Fibroblast of the conjunctiva (primary cell): Measurements from ENCODE around the gene ALX4.

Source experiments
- DNase-seq: peaks from one replicate; pipeline ENCODE4 v3.0.0-alpha.2; 2010; ENCODE audit warnings: low read depth

Gene ALX4

GRCh38 chr11:44309478-44310205, at the start of gene ALX4:
Gene ALX4 (minus strand): TSS chr11:44310139. CDS start chr11:44310062, 77 bp downstream.
- no peak for DNase-seq

DNA sequence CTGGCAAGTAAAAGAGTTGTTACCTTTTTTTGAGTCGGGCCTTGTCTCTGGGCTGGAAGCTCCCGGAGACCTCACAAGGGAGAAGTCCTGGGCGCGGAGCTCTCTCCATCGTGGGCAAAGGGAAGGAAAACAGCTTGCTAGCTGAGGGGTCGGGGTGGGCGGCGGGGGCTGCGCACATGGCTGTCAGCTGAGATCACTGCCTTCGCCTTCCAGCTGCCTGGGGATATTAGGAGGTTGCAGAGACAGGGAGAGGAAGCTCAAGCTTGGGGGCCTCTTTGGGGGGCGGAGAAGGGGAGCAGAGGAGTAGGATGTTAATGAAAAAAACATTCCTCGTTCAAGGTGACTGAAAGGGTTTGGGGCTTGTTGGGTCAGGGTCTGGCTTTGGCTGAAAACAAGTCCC, 49.2 kb upstream of the ALX4 start:
- no peak for DNase-seq

DNA sequence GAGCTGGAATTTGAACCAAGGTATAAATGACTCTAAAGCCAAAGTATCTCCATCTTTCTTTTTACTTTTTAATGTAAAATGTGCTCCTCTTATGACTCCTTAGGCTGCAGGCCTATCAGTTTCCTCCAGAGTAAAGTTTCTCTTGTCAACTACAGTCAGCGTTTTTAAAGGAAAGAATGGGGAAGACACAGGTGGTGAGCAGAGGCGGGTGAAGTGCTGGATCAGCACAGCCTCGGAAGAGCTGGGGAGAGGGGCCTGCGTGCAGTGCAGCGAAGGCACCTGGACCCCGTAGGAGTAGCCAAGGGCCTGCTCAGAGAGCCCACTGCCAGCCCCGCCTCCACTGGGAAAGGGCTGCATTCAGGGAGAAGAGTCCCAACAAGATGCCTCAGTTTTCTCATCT, 48.8 kb upstream of the ALX4 start:
- DNase-seq: no peak

- DNase-seq: no peak
Observed at GRCh38 chr11:44357711-44358110, 47.8 kb upstream of the ALX4 start.

DNA sequence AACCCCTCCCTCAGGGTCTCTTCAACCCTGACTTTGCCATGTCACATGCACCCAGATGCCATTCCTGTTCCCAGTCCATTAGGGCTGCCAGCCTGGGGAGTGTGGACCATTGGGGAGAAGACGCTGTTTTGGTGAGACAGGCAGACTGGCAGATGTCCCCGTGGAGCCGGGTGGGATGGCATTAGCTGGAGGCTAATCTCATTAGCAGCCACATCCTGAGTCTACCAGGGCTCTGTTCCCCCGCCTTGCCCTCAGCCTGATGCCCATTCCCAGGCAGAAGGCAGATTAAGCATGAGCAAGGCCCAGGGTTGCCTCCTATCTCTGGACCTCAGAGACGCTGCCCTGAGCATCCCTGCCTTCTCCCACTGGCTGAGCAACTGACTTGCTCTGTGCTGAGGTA, 46.4 kb upstream of the ALX4 start:
- DNase-seq: no peak

- DNase-seq: no peak
Observed at GRCh38 chr11:44351898-44352498, 42.1 kb upstream of the ALX4 start.

- DNase-seq: no peak
Observed at GRCh38 chr11:44351006-44351660, 41.2 kb upstream of the ALX4 start.

GRCh38 chr11:44349328-44349727, 39.4 kb upstream of the ALX4 start:
- no peak for DNase-seq

DNA sequence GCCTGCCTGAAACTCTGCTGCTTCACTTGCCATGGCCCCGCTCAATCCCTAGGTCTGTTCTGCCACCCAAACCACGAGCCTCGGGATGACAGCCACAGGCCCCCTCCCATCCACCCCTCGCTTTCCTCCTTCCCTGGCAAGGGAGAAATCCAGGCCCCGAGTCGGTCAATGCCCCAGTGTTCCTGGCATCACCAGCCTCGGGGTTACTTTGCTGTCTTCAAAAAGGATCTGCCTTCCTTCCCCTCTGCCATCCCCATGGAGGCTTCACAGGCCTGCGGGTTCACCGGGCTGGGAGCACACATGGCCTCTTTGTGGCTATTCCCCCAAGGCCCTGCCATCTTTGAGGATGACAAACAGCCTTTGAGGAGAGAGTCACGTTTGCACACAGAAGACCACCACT, 38.8 kb upstream of the ALX4 start:
- DNase-seq: no peak

- no peak for DNase-seq
Observed at GRCh38 chr11:44348114-44348513, 38.2 kb upstream of the ALX4 start.

DNA sequence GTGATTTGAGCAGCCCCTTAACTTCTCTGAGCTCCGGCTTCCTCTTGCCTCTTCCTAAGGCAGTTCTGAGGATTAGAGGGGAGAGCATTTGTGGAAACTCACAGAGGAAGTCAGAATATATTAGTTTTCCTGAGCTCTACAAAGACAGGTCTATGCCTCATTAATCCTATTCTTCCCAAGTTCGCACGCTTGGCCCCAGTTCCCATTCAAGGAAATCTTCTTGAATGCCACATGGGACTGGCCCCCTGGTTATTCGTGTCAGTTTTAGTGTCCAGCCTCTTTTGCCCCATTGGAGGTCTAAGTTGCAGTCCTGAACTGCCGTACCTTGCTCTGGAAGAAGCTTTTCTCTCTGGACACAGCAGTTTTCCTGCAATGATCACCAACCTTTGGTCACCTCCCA, 37.6 kb upstream of the ALX4 start:
- DNase-seq: no peak

GRCh38 chr11:44346983-44347382, 37.0 kb upstream of the ALX4 start:
- DNase-seq: no peak

DNA sequence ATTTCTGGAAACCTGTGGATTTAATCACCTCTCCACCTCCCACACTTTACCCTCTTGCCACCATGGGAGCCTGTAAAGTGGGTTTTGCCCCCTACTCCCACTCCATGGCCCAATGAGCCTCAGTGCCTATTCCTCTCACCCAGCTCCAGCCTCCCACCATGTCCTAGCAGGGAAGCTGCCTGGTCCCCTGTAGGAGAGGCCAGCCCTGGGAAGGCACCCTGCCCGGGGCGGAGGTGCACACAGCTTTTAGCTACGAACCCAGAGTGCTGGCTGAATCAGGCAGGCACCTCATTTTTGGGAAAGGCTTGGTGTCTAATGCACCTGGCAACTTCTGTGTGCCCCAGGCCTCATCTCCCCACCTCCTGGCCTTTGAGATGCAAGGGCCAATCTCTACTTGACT, 35.8 kb upstream of the ALX4 start:
- DNase-seq: no peak

GRCh38 chr11:44344921-44345320, 35.0 kb upstream of the ALX4 start:
- no peak for DNase-seq

GRCh38 chr11:44344423-44344820, 34.5 kb upstream of the ALX4 start:
- DNase-seq: no peak

DNA sequence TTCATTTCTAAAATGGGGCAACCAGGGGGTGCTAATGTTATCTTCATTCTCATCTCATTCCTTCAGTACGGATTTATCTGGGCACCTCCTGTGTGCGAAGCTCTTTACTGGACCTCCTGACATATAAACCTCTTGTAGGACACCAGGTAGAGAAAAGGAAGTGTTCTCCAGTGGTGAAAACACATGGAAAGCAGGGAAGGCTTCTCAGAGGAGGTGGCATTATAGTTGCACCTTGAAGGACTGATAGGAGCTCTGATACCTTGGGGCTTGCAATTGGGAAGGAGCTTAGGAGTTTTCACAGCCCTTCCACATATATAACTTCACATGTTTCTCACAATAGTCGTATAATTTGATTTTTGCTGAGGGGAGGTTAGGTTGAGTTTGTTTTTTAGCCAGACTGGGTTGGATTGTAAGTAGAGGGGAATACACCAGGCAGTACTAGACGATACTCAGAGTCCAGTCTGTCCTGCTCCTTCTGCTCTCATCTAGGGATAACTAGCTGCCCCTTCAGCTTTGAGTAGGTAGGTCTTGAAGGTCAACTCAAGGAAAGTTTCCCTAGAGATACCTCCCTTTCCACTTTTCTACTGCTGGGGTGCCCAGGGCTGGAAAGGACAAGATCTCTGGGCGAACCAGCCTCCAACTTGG, 34.0 kb upstream of the ALX4 start:
- DNase-seq: no peak

- no peak for DNase-seq
Observed at GRCh38 chr11:44342616-44343015, 32.7 kb upstream of the ALX4 start.

- no peak for DNase-seq
Observed at GRCh38 chr11:44340656-44341055, 30.7 kb upstream of the ALX4 start.

GRCh38 chr11:44339530-44339883, 29.6 kb upstream of the ALX4 start:
- DNase-seq: no peak

DNA sequence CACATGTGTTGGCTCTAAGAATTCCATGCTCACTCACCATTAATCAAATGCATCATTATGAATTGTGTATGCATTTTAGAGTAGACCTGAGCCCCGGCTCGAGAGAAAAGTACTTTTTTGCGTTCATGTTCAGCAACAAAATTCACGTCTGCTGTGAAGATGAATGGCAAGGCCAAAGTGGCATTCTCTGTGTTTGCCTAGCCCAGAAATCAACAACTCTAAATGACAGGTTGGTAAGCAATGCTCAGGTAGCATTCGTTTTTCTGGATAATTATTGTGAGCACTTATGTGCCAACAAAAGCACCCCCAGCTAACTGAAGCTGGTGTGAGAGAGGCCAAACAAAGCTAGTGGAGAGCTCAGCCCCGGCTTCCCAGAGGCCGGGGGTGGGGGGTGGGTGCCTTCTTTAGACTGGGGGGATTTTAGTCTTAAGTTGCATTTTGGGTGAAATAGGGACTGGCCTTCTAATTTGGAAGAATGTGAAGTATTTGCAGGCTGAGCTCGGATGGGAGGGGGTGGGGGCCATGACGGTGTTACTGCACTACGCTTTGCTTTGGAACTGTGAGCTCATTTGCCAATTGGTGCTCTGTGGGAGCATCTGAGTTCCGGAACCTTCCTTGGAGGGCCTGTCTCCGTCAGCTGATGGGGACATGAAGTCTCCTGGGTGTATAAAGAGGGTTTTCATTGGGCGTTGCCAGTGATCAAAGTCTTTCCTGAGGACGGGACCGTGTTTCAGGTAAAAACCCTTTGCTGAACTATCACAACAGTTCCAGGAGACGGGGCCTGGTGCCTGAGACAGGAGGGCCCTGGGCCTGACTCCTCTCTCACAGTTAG, 29.0 kb upstream of the ALX4 start:
- no peak for DNase-seq

GRCh38 chr11:44338026-44338425, 28.1 kb upstream of the ALX4 start:
- no peak for DNase-seq

- DNase-seq: no peak
Observed at GRCh38 chr11:44335919-44336318, 26.0 kb upstream of the ALX4 start.
